Ovary (tissue), 3 donors: ENCODE data around the gene KIZ.

Source experiments
- EP300 ChIP-seq: sonication (generic); formaldehyde crosslinking; IDR thresholded peaks from one replicate; pipeline ENCODE4 v1.6.1; 2017; ENCODE audit warnings: antibody characterized with exemption
- POLR2A ChIP-seq: fragments of 450-650 bp; IDR thresholded peaks from one replicate; pipeline ENCODE4 v1.6.1; 2017; ENCODE audit warnings: antibody characterized with exemption, mild to moderate bottlenecking, moderate library complexity
- TF ChIP-seq, protein P1 (sequence below), 3 donors: fragments of 450-650 bp in 2 of 3; fragments of 200-600 bp in 1 of 3; IDR thresholded peaks; one replicate each; pipeline versions ENCODE4 v1.5.1 to v1.8.0; 2016 to 2022; ENCODE audit warnings: antibody characterized with exemption in 3 of 3, mild to moderate bottlenecking in 1 of 3
- donor health status: DM: no; HTN: no; CAD: no.

DNA sequence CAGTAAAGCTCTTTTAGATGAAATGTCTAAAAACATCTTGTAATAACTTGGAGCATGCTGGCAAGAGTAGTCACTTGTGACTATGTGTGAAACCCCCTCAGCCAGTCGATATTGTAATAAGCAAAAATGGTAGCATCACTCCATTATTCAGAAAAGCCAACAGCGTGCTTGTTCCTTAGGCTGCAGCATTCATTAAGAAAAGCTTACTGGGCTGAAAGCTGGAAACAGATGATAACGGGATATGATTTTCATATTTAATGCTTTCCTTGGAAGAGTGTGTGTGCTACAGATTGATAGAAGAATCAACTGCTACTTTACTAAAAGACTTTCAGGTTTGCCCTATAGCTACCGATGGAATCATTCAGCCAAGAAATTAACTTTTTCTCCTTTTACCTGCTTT lies 20.3 kb downstream of the KIZ start:
- TF ChIP-seq, protein P1, sequence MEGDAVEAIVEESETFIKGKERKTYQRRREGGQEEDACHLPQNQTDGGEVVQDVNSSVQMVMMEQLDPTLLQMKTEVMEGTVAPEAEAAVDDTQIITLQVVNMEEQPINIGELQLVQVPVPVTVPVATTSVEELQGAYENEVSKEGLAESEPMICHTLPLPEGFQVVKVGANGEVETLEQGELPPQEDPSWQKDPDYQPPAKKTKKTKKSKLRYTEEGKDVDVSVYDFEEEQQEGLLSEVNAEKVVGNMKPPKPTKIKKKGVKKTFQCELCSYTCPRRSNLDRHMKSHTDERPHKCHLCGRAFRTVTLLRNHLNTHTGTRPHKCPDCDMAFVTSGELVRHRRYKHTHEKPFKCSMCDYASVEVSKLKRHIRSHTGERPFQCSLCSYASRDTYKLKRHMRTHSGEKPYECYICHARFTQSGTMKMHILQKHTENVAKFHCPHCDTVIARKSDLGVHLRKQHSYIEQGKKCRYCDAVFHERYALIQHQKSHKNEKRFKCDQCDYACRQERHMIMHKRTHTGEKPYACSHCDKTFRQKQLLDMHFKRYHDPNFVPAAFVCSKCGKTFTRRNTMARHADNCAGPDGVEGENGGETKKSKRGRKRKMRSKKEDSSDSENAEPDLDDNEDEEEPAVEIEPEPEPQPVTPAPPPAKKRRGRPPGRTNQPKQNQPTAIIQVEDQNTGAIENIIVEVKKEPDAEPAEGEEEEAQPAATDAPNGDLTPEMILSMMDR (IDR thresholded peaks at IDR 0.05), result no peak
- TF ChIP-seq POLR2A (no peak), EP300 (no peak)
